ENCODE results near the gene DMRTC2.

GRCh38 chr19:41796901-41797300, 47.9 kb upstream of the DMRTC2 start:
- TF ChIP-seq CTCF (IDR thresholded peaks at IDR 0.05) (no peak), POLR2A (IDR thresholded peaks at IDR 0.05) (no peak), POLR2AphosphoS5 (IDR thresholded peaks at IDR 0.05) (no peak)
